K562 (cell line): Measurements from ENCODE around the gene ALS2. TPM values are rescaled to one million over a fixed set of nuclear protein-coding genes. Genes with fewer than 3 reads are reported as not detected.
A peak's percentile ranks its signal among the peaks of the same experiment; 100 is the strongest.

ENCODE experiments used
- ATF7 ChIP-seq: fragments of 450-650 bp; IDR thresholded peaks from 2 replicates; pipeline ENCODE4 v1.7.1; 2014; ENCODE audit warnings: mild to moderate bottlenecking, moderate library complexity
- BACH1 ChIP-seq: fragments of 200-800 bp; sonication (Bioruptor generic); IDR thresholded peaks from 2 replicates; pipeline ENCODE4 v1.6.1; 2016; ENCODE audit warnings: missing genetic modification characterization, missing compliant biosample characterization
- C11orf30 ChIP-seq: fragments of 450-650 bp; IDR thresholded peaks from 2 replicates; pipeline ENCODE4 v1.6.1; 2016; ENCODE audit warnings: low read depth, mild to moderate bottlenecking
- CEBPG ChIP-seq, 3 experiments: fragments of 200-800 bp in 1 of 3; sonication (Bioruptor generic) in 1 of 3; sonication (generic) in 1 of 3; formaldehyde crosslinking in 1 of 3; IDR thresholded peaks in 2 of 3; conservative IDR thresholded peaks in 1 of 3; 2 replicates each; pipeline versions ENCODE4 v1.6.1 to v1.8.0; 2016 to 2022; ENCODE audit warnings: missing compliant biosample characterization in 2 of 3, missing genetic modification characterization in 2 of 3, mild to moderate bottlenecking in 1 of 3, missing genetic modification reagents in 1 of 3
- CSDE1 ChIP-seq, 2 experiments: fragments of 450-650 bp; IDR thresholded peaks; 2 replicates each; pipeline ENCODE4 v1.6.1; 2016; ENCODE audit warnings: mild to moderate bottlenecking in 1 of 2
- GATAD2A ChIP-seq: fragments of 450-650 bp; IDR thresholded peaks from 2 replicates; pipeline ENCODE4 v1.6.1; 2017
- HBP1 ChIP-seq: fragments of 450-650 bp; formaldehyde crosslinking; IDR thresholded peaks from 2 replicates; pipeline ENCODE4 v1.4.0; 2022; ENCODE audit warnings: missing genetic modification characterization
- HCFC1 ChIP-seq: IDR thresholded peaks from 2 replicates; pipeline ENCODE4 v1.6.1; 2012; ENCODE audit warnings: low read depth, low read length, improper control_type of control experiment
- JUNB ChIP-seq: fragments of 450-650 bp; formaldehyde crosslinking; conservative IDR thresholded peaks from 2 replicates; pipeline ENCODE4 v1.4.0; 2020; ENCODE audit warnings: mild to moderate bottlenecking
- MTA3 ChIP-seq: fragments of 450-650 bp; formaldehyde crosslinking; IDR thresholded peaks from 2 replicates; pipeline ENCODE4 v1.6.1; 2017; ENCODE audit warnings: mild to moderate bottlenecking, borderline replicate concordance
- NCOA1 ChIP-seq: fragments of 450-650 bp; IDR thresholded peaks from 2 replicates; pipeline ENCODE4 v1.6.1; 2016; ENCODE audit warnings: low read depth
- SIN3A ChIP-seq, 2 experiments: fragments of 150-350 bp in 1 of 2; IDR thresholded peaks; 2 replicates each; pipeline ENCODE4 v1.6.1; 2011 to 2016; ENCODE audit warnings: borderline replicate concordance in 2 of 2, low read depth in 2 of 2, low read length in 2 of 2, mild to moderate bottlenecking in 2 of 2, moderate library complexity in 2 of 2; ENCODE audit not compliant: control insufficient read depth in 1 of 2
- SNAPC5 ChIP-seq: fragments of 250-450 bp; sonication (Bioruptor Pico); IDR thresholded peaks from 2 replicates; pipeline ENCODE4 v1.8.0; 2021; ENCODE audit warnings: moderate library complexity, mild to moderate bottlenecking, inconsistent platforms
- UBTF ChIP-seq, 2 experiments: IDR thresholded peaks; 2 replicates each; pipeline ENCODE4 v1.6.1; 2012; ENCODE audit warnings: improper control_type of control experiment in 2 of 2, low read depth in 2 of 2, low read length in 2 of 2, borderline replicate concordance in 1 of 2
- YY1 ChIP-seq, 3 experiments: IDR thresholded peaks; 2 replicates each; pipeline ENCODE4 v1.6.1; 2011; ENCODE audit warnings: low read length in 2 of 3, mild to moderate bottlenecking in 2 of 3, moderate library complexity in 2 of 3, borderline replicate concordance in 1 of 3, control low read depth in 1 of 3, low read depth in 1 of 3; ENCODE audit not compliant: insufficient read depth in 3 of 3, insufficient replicate concordance in 2 of 3, control insufficient read depth in 1 of 3, insufficient read length in 1 of 3; ENCODE audit errors: extremely low read depth in 1 of 3
- ZBTB17 ChIP-seq: fragments of 450-650 bp; formaldehyde crosslinking; IDR thresholded peaks from 2 replicates; pipeline ENCODE4 v1.4.0; 2020; ENCODE audit warnings: mild to moderate bottlenecking
- ZNF121 ChIP-seq: sonication (generic); formaldehyde crosslinking; conservative IDR thresholded peaks from 2 replicates; pipeline ENCODE4 v1.8.0; 2022; ENCODE audit warnings: missing genetic modification reagents
- ZNF408 ChIP-seq: fragments of 250-450 bp; sonication (Bioruptor Pico); IDR thresholded peaks from 2 replicates; pipeline ENCODE4 v1.4.0; 2020; ENCODE audit warnings: low read depth, mild to moderate bottlenecking, moderate library complexity
- polyA plus RNA-seq, 8 experiments: library from polyadenylated mRNA; depleted of rRNA in 4 of 8; stranded (reverse) in 5 of 8; unstranded in 3 of 8; fragments of >200 nt; fragmentation: Nextera tagmentation in 2 of 8; fragmentation: Illumina TruSeq in 1 of 8; extraction: Ambion mirVana in 2 of 8; extraction: Trizol in 1 of 8; gene quantifications; 2 replicates each; pipeline versions ENCODE4 v1.2.1 to v1.2.3, GENCODE V29; 2011 to 2014; ENCODE audit warnings: inconsistent platforms in 1 of 8, missing spikeins in 1 of 8
- total RNA-seq, 7 experiments: library from RNA; depleted of rRNA in 6 of 7; stranded (reverse); fragments of >200 nt in 6 of 7; fragmentation: Illumina TruSeq in 2 of 7; extraction: Trizol in 2 of 7; gene quantifications; 2 replicates each; pipeline versions ENCODE4 v1.2.1 to v1.2.3, GENCODE V29; 2011 to 2021; ENCODE audit warnings: low replicate concordance in 1 of 7

ALS2 gene
- total and polyA plus RNA-seq, 9 of the 15 experiments (the other 6 are each of a cell fraction or from before 2014, with no cell fraction given): 5.2 to 17.7 (median 11.6) TPM

- no peak for TF ChIP-seq HBP1 (CRISPR knock-in tag)
- peak; percentile 92 for TF ChIP-seq C11orf30
- no peak for TF ChIP-seq NCOA1
- no peak for TF ChIP-seq GATAD2A
- TF ChIP-seq UBTF (IDR thresholded peaks at IDR 0.05; ENCODE audit: borderline replicate concordance in 1 of 2, low read depth in 2 of 2, low read length in 2 of 2): 0 out of 4 replicates have a peak, but pooled peaks of 1 of the 2 experiments have one; percentile 48
- peak in 2 of 3 experiments; percentile 19 to 48 for TF ChIP-seq YY1 (IDR thresholded peaks at IDR 0.05; ENCODE audit: borderline replicate concordance in 1 of 3, control insufficient read depth in 1 of 3, extremely low read depth in 1 of 3, insufficient read depth in 3 of 3, insufficient read length in 1 of 3, insufficient replicate concordance in 2 of 3, low read depth in 1 of 3, low read length in 2 of 3)
- TF ChIP-seq CSDE1 (IDR thresholded peaks at IDR 0.05): peak in 1 of 2 experiments; percentile 61; a peak in 1 of 4 replicates
- peak; percentile 86 for TF ChIP-seq JUNB (CRISPR knock-in tag)
- peak; percentile 62 to 63; a peak in 2 of 4 replicates for TF ChIP-seq SIN3A (IDR thresholded peaks at IDR 0.05; ENCODE audit: borderline replicate concordance in 2 of 2, control insufficient read depth in 1 of 2, low read depth in 2 of 2, low read length in 2 of 2)
- TF ChIP-seq ZNF121: no peak
- peak; percentile 87 for TF ChIP-seq ZBTB17 (CRISPR knock-in tag)
- peak; percentile 98 for TF ChIP-seq ATF7
- peak; percentile 71 for TF ChIP-seq HCFC1
- TF ChIP-seq MTA3: peak; percentile 96; the same call in 1 of the 2 replicates
- TF ChIP-seq ZNF408: no peak
- 0 out of 2 replicates have a peak, but pooled peaks have one; percentile 28 for TF ChIP-seq BACH1
- no peak; the same call in 1 of the 2 replicates for TF ChIP-seq CEBPG (CRISPR knock-in tag; IDR thresholded peaks at IDR 0.05)
- peak in 1 of 2 experiments; percentile 30; a peak in 1 of 4 replicates for TF ChIP-seq CEBPG (tag; conservative IDR thresholded peaks at IDR 0.05 in 1 of 2, IDR thresholded peaks at IDR 0.05 in 1 of 2)
- no peak for TF ChIP-seq SNAPC5
These were observed at the start of gene ALS2 (continued) for GRCh38 chr2:201780674-201781493.
